Measurements from ENCODE around the gene MTNR1A. TPM values are rescaled to one million over a fixed set of nuclear protein-coding genes. Genes with fewer than 3 reads are reported as not detected.

The MTNR1A gene
- 0.20 TPM for total RNA-seq

GRCh38 chr4:186554914-186555827, at the start of gene MTNR1A:
Gene MTNR1A (minus strand): TSS chr4:186555567. CDS start chr4:186555365, 202 bp downstream.
- DNase-seq: no peak

- no peak for DNase-seq
Measured at GRCh38 chr4:186604124-186604807, 48.9 kb upstream of the MTNR1A start.

DNA sequence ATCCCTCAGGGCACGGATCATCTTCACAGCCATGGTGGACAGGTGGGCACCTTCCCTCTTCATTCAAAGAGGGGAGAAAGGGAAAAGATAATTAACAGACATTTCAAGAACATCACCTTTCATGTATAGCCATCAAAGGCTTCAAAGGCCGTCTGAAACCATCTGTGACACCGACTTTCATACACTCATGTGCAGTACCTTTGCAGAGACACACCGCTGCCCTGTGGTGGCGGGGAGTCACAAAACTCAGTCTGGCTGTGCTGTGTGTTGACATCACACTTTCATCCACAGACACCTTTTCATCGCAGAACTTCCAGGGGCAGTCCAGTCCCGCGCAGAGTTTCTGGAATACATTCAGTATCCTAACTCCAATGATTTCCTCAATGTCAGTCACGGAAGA, 47.6 kb upstream of the MTNR1A start:
- no peak for DNase-seq

DNA sequence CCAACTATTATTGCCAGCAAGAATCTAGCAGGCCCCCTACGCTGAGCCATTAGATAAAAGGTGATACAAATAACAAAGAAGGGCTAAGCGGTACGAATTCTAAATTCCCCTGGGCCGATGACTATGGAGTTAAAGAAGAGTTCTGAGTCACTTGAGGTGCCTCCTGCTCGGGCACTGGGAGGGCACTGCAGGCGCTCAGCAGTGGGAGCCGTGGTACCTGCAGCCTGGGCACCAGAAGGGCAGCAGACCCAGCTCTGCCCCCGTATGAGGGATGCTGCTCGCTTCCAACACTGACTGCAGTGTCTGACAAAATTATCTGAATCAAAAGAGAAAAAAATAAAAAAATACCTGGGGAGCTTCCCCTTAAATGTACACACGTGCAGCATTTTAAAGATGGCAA, 44.1 kb upstream of the MTNR1A start:
- no peak for DNase-seq

DNA sequence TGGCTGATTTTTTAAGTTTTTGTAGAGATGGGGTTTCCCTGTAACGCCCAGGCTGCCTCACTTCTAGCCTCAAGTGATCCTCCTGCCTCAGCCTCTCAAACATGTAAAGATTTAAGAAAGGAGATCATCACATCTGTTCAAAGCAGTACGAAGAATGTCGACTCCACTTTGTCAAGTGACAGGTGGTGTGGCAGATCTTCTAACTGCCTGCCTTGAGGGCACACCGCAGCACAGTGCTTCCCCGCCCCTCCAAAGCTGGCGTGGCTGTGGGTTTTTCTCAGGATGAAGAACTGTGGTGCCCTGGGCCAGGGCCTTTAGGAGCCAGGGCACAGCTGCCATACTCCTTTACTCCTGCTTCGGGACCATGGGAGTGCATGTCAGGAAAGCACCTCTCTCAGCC, 43.3 kb upstream of the MTNR1A start:
- DNase-seq: no peak

DNA sequence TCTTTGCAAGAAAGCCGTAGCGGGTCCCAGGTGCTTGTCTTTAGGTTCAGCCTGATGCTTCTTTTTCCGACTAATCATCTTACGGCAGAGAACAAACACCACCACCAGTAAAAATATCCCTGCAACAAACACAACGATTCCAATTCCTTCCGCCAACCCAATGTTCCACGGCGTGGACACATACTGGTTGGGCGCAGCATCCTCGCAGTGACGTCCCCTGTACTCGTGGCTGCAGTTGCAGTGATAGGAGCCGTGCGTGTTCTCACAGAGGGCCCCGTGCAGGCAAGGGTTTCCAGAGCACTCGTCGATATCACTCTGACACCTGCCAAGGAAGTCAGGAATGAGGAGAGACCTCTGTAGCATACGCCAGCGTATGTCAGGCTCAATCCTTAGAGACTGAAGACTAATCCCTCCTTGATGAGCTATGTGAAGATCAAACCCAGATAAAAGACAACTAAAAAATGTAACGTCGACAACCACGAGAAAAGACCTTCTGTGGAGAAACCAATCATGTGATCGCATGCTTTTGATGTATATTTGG, 41.6 kb upstream of the MTNR1A start:
- DNase-seq: no peak

GRCh38 chr4:186596346-186596745, 41.0 kb upstream of the MTNR1A start:
- no peak for DNase-seq

GRCh38 chr4:186593587-186593973, 38.2 kb upstream of the MTNR1A start:
- no peak for DNase-seq

- DNase-seq: peak; percentile 19
Measured at GRCh38 chr4:186592966-186593586, 37.7 kb upstream of the MTNR1A start.

DNA sequence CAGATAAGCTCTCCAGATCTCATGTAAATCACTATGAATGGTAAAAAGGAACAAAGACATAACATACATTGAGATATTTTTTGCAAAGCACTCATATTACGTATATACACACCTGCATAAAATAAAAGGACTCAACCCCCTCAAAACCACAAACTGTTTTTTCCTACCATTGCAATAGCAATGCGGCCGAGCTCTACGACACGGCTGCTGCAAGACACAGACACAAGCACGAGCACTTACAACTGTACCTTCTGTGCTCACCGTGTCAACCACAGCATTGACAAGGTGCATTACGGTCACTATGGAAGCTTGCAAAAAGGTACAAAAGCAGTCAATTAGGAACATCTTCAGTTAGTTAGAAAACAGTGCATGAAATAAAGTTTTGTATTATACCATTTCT, 37.1 kb upstream of the MTNR1A start:
- no peak for DNase-seq

DNA sequence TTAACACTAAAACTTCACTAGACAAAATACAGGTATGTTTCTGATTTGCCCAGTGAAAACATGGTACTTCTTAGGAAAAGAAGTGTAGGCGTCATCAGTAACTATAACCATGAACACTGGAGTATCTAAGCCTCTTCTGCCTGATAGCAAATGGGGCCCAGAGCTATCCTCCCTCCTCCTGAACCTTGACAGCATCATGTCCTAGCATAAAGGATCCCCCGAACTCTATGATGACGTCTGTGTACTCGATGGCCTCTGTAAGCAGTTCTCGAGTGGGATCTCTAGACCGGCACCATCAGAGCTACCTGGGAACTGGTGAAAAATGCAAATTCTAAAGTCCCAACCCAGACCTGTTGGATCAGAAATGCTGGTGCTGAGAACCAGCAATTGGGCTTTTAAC, 36.3 kb upstream of the MTNR1A start:
- no peak for DNase-seq

DNA sequence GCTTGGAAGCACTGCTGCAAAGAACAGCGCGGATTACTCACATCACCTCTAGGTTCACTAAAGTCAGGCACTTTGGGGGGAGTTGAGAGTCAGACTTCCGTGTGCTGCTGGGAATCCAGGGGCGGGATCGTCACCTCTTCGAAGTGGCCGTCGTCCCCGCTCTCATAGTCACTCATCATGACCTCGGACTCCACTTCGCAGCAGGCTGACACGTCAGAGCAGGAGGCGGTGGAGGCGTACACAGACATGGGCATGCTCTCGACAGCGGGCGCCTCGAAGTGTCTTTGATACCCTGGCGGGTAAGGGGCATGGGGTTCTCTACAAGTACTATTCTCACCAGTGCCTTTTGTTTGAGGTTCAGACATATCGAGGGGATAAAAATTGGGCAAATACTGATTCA, 33.1 kb upstream of the MTNR1A start:
- no peak for DNase-seq

DNA sequence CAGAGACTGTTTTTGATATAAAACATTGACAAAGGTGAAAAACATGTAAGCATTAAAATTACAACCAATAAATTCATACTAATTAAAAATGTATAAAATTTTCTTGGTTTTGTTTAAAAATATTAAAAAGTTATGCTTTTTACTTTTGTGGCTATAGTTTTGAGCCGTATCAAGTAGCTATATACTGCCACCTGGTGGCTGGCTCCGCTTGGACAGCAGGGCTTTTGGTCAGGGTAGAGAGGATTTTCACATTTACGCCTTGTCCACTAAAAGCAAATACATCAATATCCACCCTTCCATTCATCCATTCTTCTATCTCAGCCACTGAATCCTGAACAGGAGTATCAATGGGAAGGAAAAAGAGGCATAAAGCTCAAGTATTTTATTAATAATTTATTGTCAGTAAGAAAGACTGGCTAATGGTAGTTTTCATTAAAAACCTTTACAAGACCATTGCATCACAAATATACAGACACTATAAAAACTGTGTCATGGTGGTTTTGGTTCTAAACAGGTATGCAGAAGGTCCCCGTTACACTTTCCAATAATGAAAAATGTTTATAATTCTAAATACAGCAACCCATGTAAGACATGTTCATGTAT, 32.1 kb upstream of the MTNR1A start:
- peak; percentile 15 for DNase-seq

DNA sequence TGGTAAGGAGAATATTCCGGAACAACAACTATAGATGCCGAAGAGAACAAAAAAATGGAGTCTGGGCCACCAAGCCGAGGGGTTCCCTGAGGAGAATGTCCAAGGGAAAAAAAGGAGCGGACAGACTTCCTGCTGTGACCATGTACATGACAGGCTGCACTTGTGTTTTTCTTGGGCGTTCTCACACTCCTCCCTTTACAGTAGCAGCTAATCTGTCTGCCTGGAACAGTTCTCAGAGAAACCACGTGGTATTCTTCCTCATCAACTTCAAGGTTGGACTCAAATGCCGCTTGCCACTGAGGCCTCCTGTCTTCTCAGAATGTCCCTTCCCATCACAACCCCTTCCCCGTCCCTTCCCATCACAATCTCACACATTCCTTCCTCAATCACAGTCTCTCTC, 30.8 kb upstream of the MTNR1A start:
- DNase-seq: no peak

DNA sequence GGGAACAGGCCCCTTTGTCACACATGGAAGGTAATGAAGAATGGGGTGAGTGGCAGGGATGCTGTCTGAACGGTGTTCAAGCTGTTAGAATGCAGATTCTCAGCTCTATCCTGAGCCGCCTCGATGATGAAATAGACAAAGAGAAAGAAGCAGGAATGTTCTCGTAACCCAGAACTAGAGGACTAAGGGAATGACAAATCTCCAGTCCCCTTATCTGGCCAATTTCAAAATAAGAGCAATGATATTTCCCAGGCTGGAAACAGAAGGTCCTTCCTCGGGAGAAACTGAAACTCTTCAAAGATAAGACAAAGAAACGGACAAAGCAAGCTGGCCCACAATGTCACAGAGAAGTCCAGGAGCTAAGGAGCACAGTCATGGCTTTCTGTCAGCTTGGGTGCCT, 29.5 kb upstream of the MTNR1A start:
- no peak for DNase-seq

DNA sequence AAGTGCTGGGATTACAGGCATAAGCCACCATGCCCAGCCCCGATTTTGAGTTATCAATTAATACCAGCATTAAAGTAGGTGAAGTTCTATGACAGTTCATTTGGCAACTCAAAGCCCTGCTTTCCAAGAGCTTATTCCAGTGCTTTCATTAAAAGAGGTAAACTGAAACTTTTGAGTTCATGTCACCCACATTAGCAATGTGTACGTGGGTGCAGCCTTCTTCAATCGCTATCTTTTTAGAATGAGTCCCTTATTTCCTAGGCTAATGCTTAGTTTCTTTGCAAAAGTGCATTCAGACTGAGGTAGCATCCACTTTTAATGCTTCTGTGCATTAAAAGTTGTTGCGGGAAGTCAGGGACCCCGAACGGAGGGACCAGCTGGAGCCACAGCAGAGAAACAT, 26.1 kb upstream of the MTNR1A start:
- no peak for DNase-seq

- DNase-seq: no peak
Measured at GRCh38 chr4:186580669-186581068, 25.3 kb upstream of the MTNR1A start.

- DNase-seq: no peak
Measured at GRCh38 chr4:186570193-186570996, 15.0 kb upstream of the MTNR1A start.

- no peak for DNase-seq
Measured at GRCh38 chr4:186569533-186570192, 14.3 kb upstream of the MTNR1A start.

DNA sequence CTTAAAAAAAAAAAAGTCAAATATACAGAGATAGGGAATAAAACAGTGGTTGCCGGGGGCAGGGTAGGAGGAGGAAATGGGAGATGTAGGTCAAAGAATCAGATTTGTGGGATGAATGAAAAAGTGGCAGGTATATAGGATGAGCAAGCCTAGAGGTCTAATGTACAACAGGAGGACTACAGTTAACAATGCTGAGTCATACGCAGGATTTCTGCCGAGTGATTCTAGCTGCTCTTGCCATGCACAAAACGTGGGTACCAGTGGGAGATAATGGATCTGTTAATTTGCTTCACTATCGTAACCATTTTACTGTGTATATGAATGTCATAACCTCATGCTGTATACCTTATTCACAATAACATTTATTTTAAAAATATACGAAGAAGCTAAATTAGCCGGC, 10.7 kb upstream of the MTNR1A start:
- no peak for DNase-seq

DNA sequence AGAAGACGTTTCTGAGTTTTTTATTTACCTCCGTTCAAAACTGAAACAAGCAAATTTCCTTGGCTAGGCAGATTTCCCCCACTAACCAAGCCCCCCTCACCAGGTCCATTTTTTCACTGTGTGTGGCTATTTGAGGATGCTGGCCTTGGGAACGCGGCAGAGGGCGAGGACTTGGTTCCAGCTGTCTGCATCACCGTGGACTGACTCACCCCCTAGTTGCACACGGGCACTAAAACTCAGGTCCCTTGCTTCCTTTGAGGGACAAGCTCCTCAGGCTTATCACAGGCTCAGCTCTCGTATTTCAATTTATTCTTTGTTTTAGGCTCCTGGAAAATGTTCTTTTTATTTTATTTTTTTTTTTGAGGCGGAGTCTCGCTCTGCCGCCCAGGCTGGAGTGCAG, 8.4 kb upstream of the MTNR1A start:
- no peak for DNase-seq
